ENCODE measurements around the gene FAM174C. TPM values are rescaled to one million over a fixed set of nuclear protein-coding genes. Genes with fewer than 3 reads are reported as not detected.

Gene FAM174C
- total RNA-seq, 4 donors from 2014 or later: 50.8 to 114 (median 64.6) TPM

- DNase-seq: no peak
- 72 to 76% methylated on average over 33 of the region's 33 CpGs for WGBS, 2 donors
- TF ChIP-seq, protein P1, sequence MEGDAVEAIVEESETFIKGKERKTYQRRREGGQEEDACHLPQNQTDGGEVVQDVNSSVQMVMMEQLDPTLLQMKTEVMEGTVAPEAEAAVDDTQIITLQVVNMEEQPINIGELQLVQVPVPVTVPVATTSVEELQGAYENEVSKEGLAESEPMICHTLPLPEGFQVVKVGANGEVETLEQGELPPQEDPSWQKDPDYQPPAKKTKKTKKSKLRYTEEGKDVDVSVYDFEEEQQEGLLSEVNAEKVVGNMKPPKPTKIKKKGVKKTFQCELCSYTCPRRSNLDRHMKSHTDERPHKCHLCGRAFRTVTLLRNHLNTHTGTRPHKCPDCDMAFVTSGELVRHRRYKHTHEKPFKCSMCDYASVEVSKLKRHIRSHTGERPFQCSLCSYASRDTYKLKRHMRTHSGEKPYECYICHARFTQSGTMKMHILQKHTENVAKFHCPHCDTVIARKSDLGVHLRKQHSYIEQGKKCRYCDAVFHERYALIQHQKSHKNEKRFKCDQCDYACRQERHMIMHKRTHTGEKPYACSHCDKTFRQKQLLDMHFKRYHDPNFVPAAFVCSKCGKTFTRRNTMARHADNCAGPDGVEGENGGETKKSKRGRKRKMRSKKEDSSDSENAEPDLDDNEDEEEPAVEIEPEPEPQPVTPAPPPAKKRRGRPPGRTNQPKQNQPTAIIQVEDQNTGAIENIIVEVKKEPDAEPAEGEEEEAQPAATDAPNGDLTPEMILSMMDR (IDR thresholded peaks at IDR 0.05): no peak
- no peak for TF ChIP-seq POLR2A (IDR thresholded peaks at IDR 0.05)
- intact Hi-C loops (cut with DNase I): no loop called here
- Histone ChIP-seq H3K4me3 (replicated peaks in 1 of 3) (no peak overlapping the region), H3K27ac (no peak overlapping the region), H3K27me3 (no peaks in the 10 kb centered on the region), H3K4me1 (peaks cover 51 to 72% of the 10 kb centered on the region in 2 donors), H3K9me3 (no peaks in the 10 kb centered on the region), H3K36me3 (peaks cover 42 to 52% of the 10 kb centered on the region in 2 donors)
Observed at GRCh38 chr19:1272423-1273262, 2.7 kb upstream of the FAM174C start.

DNA sequence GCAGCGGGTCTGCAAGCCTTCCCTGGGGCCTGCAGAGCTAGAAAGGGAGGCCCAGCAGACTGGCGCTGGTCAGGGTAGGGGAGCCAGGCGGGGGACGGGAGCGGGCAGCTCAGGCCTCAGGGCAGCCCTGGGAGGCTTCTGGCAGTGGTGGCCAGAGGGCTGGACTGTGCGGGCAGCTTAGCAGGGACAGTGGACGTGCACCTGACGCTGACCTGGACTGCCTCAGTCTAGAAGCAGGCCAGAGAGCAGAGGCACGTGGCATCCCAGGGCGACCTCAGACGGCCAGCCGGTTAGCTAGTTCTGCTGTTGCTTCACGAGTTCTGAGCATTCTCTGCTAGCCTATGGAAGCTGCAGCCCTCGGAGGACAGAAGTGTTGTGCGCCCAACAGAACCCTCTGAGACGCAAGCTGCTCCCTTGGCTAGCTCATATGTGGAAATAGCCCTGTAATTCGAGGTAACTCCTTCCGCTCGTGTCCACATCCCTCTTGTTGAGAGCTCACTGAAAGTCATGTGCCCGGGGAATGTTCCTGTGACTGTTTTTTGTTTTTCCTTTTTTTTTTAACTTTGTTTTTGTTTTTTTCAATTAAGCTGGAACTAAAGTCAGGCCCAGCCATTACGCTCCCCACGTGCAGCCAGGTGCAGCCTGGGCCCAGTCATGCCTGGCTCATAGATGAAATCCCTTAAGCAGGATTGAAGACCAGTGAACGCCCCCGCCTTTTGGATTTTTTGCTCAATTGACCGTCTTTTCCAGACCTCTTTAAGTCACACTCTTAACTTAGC, 1.9 kb upstream of the FAM174C start:
- DNase-seq: no peak
- H3K9me3 ChIP-seq: no peaks in the 10 kb centered on the region
- no peak for TF ChIP-seq POLR2A (IDR thresholded peaks at IDR 0.05)
- TF ChIP-seq, protein P1 (IDR thresholded peaks at IDR 0.05): no peak
- no peak overlapping the region for H3K4me3 ChIP-seq (replicated peaks in 1 of 3)
- no peaks in the 10 kb centered on the region for H3K27me3 ChIP-seq
- H3K27ac ChIP-seq: peak overlapping the region in 1 of 3 donors; percentile 6
- H3K36me3 ChIP-seq: peaks cover 42 to 52% of the 10 kb centered on the region in 2 donors
- intact Hi-C loops (cut with DNase I): no loop called here
- WGBS, 2 donors: 81 to 88% methylated on average over 20 to 22 of the region's 25 CpGs
- H3K4me1 ChIP-seq: peaks cover 43 to 63% of the 10 kb centered on the region in 2 donors

DNA sequence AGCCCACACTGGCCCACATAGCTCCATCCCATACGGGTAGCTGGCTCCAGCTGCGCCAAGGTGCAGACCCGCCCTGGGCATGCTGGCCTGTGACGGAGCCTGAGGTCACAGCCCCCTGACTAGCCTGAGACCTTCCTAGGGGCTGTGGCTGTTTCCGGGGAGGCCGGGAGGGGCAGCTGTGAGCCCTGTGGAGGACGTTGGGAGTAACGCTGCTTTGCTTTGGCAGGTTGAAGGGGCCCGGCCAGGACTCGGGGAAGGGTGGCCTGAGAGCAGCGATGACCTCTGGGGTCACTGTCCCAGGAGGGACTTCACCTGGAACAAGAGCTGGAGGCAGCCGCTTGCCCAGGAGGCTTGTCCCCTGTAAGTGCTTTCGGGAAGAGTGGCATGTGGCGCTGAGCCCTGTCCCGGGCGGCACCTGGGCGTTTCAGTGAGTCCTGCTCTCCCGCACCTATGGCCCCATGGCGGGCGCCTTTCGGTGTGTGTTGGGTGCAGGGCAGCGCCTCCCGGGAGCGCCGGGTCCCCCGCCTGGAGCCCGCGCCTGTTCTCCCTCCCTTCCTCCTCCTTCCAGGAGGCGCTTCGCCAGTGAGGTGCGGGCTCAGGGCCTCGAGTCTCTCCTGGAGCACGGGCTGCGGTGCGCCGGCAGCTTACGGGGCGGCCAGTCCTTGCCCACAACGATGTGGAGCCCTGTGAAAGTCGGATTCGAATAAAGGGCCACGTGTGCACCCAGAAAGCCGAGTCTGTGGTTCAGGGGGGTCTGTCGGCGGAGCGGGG, 1.1 kb upstream of the FAM174C start:
- H3K4me3 ChIP-seq (replicated peaks in 1 of 3): peak overlapping the region in 1 of 3 donors; percentile 74

GRCh38 chr19:1274852-1275259, 474 bp upstream of the FAM174C start:
- no peak for TF ChIP-seq POLR2A (IDR thresholded peaks at IDR 0.05)
- TF ChIP-seq, protein P1 (IDR thresholded peaks at IDR 0.05): no peak
- H3K4me3 ChIP-seq (replicated peaks in 1 of 3): peak overlapping the region in 1 of 3 donors; percentile 74
- H3K36me3 ChIP-seq: peaks cover 50 to 61% of the 10 kb centered on the region in 2 donors
- WGBS, 2 donors: 36 to 60% methylated on average over 8 to 18 of the region's 44 CpGs
- peaks cover 38 to 59% of the 10 kb centered on the region in 2 donors for H3K4me1 ChIP-seq
- no peaks in the 10 kb centered on the region for H3K27me3 ChIP-seq
- no peaks in the 10 kb centered on the region for H3K9me3 ChIP-seq
- no peak for DNase-seq
- intact Hi-C loops (cut with DNase I): loop anchor here (5.0 kb wide), 1 partner anchor 132 kb away; the partner anchor contains the start of gene DAZAP1
- H3K27ac ChIP-seq: peak overlapping the region; percentile 80 to 99 (median 98)

More for the DNA sequence above, 1.1 kb upstream of the FAM174C start:
- DNase-seq: no peak
- TF ChIP-seq, protein P1 (IDR thresholded peaks at IDR 0.05): no peak
- TF ChIP-seq POLR2A (IDR thresholded peaks at IDR 0.05): no peak
- peak overlapping the region; percentile 80 to 99 (median 98) for H3K27ac ChIP-seq
- no peaks in the 10 kb centered on the region for H3K27me3 ChIP-seq
- H3K4me1 ChIP-seq: peaks cover 38 to 59% of the 10 kb centered on the region in 2 donors
- H3K9me3 ChIP-seq: no peaks in the 10 kb centered on the region
- intact Hi-C loops (cut with DNase I): no loop called here
- WGBS, 2 donors: 88 to 89% methylated on average over 13 to 32 of the region's 46 CpGs
- H3K36me3 ChIP-seq: peaks cover 47 to 59% of the 10 kb centered on the region in 2 donors

All from thyroid gland (tissue), 4 donors.